Measurements from ENCODE around the gene CHST6.
"Not testable (repeated sequence)": the region's sequence is repeated elsewhere in the genome, so short reads cannot be mapped to it uniquely, and the experiment has no call there.

The CHST6 gene

DNA sequence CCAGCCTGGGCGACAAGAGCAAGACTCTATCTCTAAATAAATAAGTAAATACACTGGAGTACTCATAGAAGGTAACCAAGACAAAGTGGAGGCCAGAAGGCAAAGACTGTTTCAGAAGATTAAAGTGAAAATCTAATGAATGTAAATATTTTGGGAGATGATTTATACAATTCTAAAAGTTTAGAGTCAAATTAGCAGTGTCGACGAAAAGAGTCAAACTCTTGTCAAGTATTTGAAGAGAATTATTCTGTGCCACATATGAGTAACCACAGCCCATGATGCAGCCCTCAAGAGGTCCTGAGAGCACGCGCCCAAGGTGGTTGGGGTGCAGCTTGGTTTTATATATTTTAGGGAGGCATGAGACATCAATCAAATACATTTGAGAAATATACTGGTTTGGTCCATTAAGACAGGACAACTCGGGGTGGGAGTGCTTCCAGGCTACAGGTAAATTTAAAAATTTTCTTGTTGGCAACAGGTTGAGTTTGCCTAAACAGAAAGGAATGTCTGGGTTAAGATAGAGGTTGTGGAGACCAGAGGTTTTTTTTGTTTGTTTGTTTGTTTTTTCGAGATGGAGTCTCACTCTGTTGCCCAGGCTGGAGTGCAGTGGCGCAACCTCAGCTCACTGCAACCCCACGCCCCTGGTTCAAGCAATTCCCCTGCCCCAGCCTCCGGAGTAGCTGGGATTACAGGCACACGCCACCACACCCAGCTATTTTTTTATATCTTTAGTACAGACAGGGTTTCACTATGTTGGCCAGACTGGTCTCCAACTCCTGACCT is 65.4 kb downstream of the CHST6 start:
- no peak overlapping the region for H2BK12ac ChIP-seq (ENCODE audit: low read length)
- peaks cover 0 to 23% of the 10 kb centered on the region in 2 donors for H3K36me3 ChIP-seq (replicated peaks in 1 of 2; ENCODE audit: control insufficient read depth in 2 of 2, insufficient read depth in 2 of 2, low read length in 2 of 2)
- H3K79me1 ChIP-seq (ENCODE audit: low read depth, low read length), result peaks cover 7% of the 10 kb centered on the region
- H3K4me1 ChIP-seq (ENCODE audit: control insufficient read depth in 2 of 2, insufficient read depth in 1 of 2, low read depth in 1 of 2, low read length in 2 of 2), result no peaks in the 10 kb centered on the region
- no peak overlapping the region for H2BK5ac ChIP-seq (ENCODE audit: low read length)
- H2AK5ac ChIP-seq (ENCODE audit: low read depth, low read length), result no peak overlapping the region
- H4K91ac ChIP-seq (ENCODE audit: low read depth, low read length, poor library complexity), result no peak overlapping the region
- H3K9ac ChIP-seq (ENCODE audit: low read depth, low read length, poor library complexity), result no peak overlapping the region
- H4K8ac ChIP-seq (ENCODE audit: low read depth, low read length), result no peak overlapping the region
- H3K14ac ChIP-seq (ENCODE audit: low read length), result no peak overlapping the region
- no CpG with 5 or more reads among the region's 11 CpGs for WGBS, 2 donors (ENCODE audit: extremely low coverage in 2 of 2, insufficient read length in 2 of 2, insufficient replicate concordance in 1 of 2)
- H3K27me3 ChIP-seq (ENCODE audit: control insufficient read depth in 3 of 3, insufficient read depth in 3 of 3, low read depth in 1 of 3, low read length in 3 of 3), result no peaks in the 10 kb centered on the region
- H2AFZ ChIP-seq (ENCODE audit: low read length), result no peak overlapping the region
- no peak overlapping the region for H3K23ac ChIP-seq (ENCODE audit: low read depth, low read length, poor library complexity)
- H3K4ac ChIP-seq (ENCODE audit: low read length), result no peak overlapping the region
- no peak overlapping the region for H3K4me2 ChIP-seq (ENCODE audit: insufficient read depth, low read length, poor library complexity, severe bottlenecking)
- no peak overlapping the region for H2BK120ac ChIP-seq (ENCODE audit: low read depth, low read length)
- no peak for DNase-seq (ENCODE audit: low spot score)
- H3K18ac ChIP-seq (ENCODE audit: low read length), result no peak overlapping the region
- peaks cover 0 to 9% of the 10 kb centered on the region in 2 donors for H3K9me3 ChIP-seq (replicated peaks in 1 of 2; ENCODE audit: control insufficient read depth in 2 of 2, insufficient read depth in 1 of 2, low read depth in 1 of 2, low read length in 2 of 2)
- H3K4me3 ChIP-seq (ENCODE audit: low read length in 2 of 2), result no peak overlapping the region
- H2BK15ac ChIP-seq (ENCODE audit: low read length), result no peak overlapping the region
- H3K27ac ChIP-seq (replicated peaks; ENCODE audit: low read length), result no peak overlapping the region

DNA sequence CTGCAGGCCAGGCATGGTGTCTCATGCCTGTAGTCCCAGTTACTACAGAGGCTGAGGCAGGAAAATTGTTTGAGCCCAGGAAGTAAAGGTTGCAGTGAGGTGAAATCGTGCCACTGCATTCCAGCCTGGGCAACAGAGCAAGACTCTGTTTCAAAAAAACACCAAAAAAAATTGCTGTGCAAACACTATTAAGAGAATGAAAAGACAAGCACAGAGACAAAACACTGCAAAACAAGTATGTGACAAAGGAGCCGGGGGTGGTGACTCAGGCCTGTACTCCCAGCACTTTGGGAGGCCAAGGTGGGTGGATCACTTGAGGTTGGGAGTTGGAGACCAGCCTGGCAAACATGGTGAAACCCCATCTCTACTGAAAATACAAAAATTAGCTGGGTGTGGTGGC is 68.7 kb downstream of the CHST6 start:
- H3K4ac ChIP-seq (ENCODE audit: low read length); DNase-seq (ENCODE audit: low spot score); H2BK5ac ChIP-seq (ENCODE audit: low read length); H2AK5ac ChIP-seq (ENCODE audit: low read depth, low read length); H3K4me2 ChIP-seq (ENCODE audit: insufficient read depth, low read length, poor library complexity, severe bottlenecking); H4K8ac ChIP-seq (ENCODE audit: low read depth, low read length); H3K4me1 ChIP-seq (ENCODE audit: control insufficient read depth in 2 of 2, insufficient read depth in 1 of 2, low read depth in 1 of 2, low read length in 2 of 2); H3K14ac ChIP-seq (ENCODE audit: low read length); H3K27ac ChIP-seq (replicated peaks; ENCODE audit: low read length); H3K4me3 ChIP-seq (ENCODE audit: low read length in 2 of 2); H4K91ac ChIP-seq (ENCODE audit: low read depth, low read length, poor library complexity); H3K9me3 ChIP-seq (replicated peaks in 1 of 2; ENCODE audit: control insufficient read depth in 2 of 2, insufficient read depth in 1 of 2, low read depth in 1 of 2, low read length in 2 of 2); H2BK120ac ChIP-seq (ENCODE audit: low read depth, low read length); H3K9ac ChIP-seq (ENCODE audit: low read depth, low read length, poor library complexity); H3K18ac ChIP-seq (ENCODE audit: low read length); H2AFZ ChIP-seq (ENCODE audit: low read length); H3K79me1 ChIP-seq (ENCODE audit: low read depth, low read length); H3K23ac ChIP-seq (ENCODE audit: low read depth, low read length, poor library complexity); H3K27me3 ChIP-seq (ENCODE audit: control insufficient read depth in 3 of 3, insufficient read depth in 3 of 3, low read depth in 1 of 3, low read length in 3 of 3); H2BK15ac ChIP-seq (ENCODE audit: low read length); H2BK12ac ChIP-seq (ENCODE audit: low read length): not testable (repeated sequence)
- H3K36me3 ChIP-seq (replicated peaks in 1 of 2; ENCODE audit: control insufficient read depth in 2 of 2, insufficient read depth in 2 of 2, low read length in 2 of 2), result peaks cover 0 to 21% of the 10 kb centered on the region in 2 donors
- no CpG with 5 or more reads among the region's 2 CpGs for WGBS, 2 donors (ENCODE audit: extremely low coverage in 2 of 2, insufficient read length in 2 of 2, insufficient replicate concordance in 1 of 2)

- not testable (repeated sequence) for H4K8ac ChIP-seq (ENCODE audit: low read depth, low read length); H3K4ac ChIP-seq (ENCODE audit: low read length); H2BK5ac ChIP-seq (ENCODE audit: low read length); H2BK12ac ChIP-seq (ENCODE audit: low read length); H4K91ac ChIP-seq (ENCODE audit: low read depth, low read length, poor library complexity); H2AK5ac ChIP-seq (ENCODE audit: low read depth, low read length); H3K23ac ChIP-seq (ENCODE audit: low read depth, low read length, poor library complexity); H3K14ac ChIP-seq (ENCODE audit: low read length); H3K27ac ChIP-seq (replicated peaks; ENCODE audit: low read length); H3K79me1 ChIP-seq (ENCODE audit: low read depth, low read length); H2AFZ ChIP-seq (ENCODE audit: low read length); H3K18ac ChIP-seq (ENCODE audit: low read length); H3K27me3 ChIP-seq (ENCODE audit: control insufficient read depth in 3 of 3, insufficient read depth in 3 of 3, low read depth in 1 of 3, low read length in 3 of 3); DNase-seq (ENCODE audit: low spot score); H3K9me3 ChIP-seq (replicated peaks in 1 of 2; ENCODE audit: control insufficient read depth in 2 of 2, insufficient read depth in 1 of 2, low read depth in 1 of 2, low read length in 2 of 2); H3K4me2 ChIP-seq (ENCODE audit: insufficient read depth, low read length, poor library complexity, severe bottlenecking); H2BK120ac ChIP-seq (ENCODE audit: low read depth, low read length); H3K4me3 ChIP-seq (ENCODE audit: low read length in 2 of 2); H3K9ac ChIP-seq (ENCODE audit: low read depth, low read length, poor library complexity); H3K36me3 ChIP-seq (replicated peaks in 1 of 2; ENCODE audit: control insufficient read depth in 2 of 2, insufficient read depth in 2 of 2, low read length in 2 of 2); H2BK15ac ChIP-seq (ENCODE audit: low read length)
- no CpG with 5 or more reads among the region's 18 CpGs for WGBS, 2 donors (ENCODE audit: extremely low coverage in 2 of 2, insufficient read length in 2 of 2, insufficient replicate concordance in 1 of 2)
- H3K4me1 ChIP-seq (ENCODE audit: control insufficient read depth in 2 of 2, insufficient read depth in 1 of 2, low read depth in 1 of 2, low read length in 2 of 2), result peaks cover 3 to 16% of the 10 kb centered on the region in 2 donors
Observed at GRCh38 chr16:75424105-75424762, 71.0 kb downstream of the CHST6 start.

DNA sequence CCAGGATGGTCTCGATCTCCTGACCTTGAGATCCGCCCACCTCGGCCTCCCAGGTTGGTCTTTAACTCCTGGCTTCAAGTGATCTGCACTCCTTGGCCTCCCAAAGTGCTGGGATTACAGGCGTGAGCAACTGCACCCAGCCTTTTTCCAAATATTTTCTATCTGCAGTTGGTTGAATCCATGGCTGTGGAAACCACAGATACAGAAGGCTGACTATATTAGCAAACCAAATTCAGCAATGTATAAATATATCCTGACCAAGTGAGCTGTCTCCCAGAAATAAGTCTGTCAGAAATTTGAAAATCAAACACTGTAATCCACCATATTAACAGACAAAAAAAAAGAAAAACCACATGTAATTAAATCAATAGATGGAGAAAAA is 71.5 kb downstream of the CHST6 start:
- no peaks in the 10 kb centered on the region for H3K9me3 ChIP-seq (replicated peaks in 1 of 2; ENCODE audit: control insufficient read depth in 2 of 2, insufficient read depth in 1 of 2, low read depth in 1 of 2, low read length in 2 of 2)
- H3K4ac ChIP-seq (ENCODE audit: low read length), result no peak overlapping the region
- peaks cover 2% of the 10 kb centered on the region for H3K79me1 ChIP-seq (ENCODE audit: low read depth, low read length)
- no peak overlapping the region for H2AFZ ChIP-seq (ENCODE audit: low read length)
- H2BK12ac ChIP-seq (ENCODE audit: low read length), result no peak overlapping the region
- WGBS, 2 donors (ENCODE audit: extremely low coverage in 2 of 2, insufficient read length in 2 of 2, insufficient replicate concordance in 1 of 2), result no CpG with 5 or more reads among the region's 4 CpGs
- H3K4me3 ChIP-seq (ENCODE audit: low read length in 2 of 2), result no peak overlapping the region
- no peak overlapping the region for H3K23ac ChIP-seq (ENCODE audit: low read depth, low read length, poor library complexity)
- no peak overlapping the region for H3K14ac ChIP-seq (ENCODE audit: low read length)
- peaks cover 3 to 16% of the 10 kb centered on the region in 2 donors for H3K4me1 ChIP-seq (ENCODE audit: control insufficient read depth in 2 of 2, insufficient read depth in 1 of 2, low read depth in 1 of 2, low read length in 2 of 2)
- peaks cover 0 to 5% of the 10 kb centered on the region in 2 donors for H3K36me3 ChIP-seq (replicated peaks in 1 of 2; ENCODE audit: control insufficient read depth in 2 of 2, insufficient read depth in 2 of 2, low read length in 2 of 2)
- no peak overlapping the region for H2BK15ac ChIP-seq (ENCODE audit: low read length)
- H3K27me3 ChIP-seq (ENCODE audit: control insufficient read depth in 3 of 3, insufficient read depth in 3 of 3, low read depth in 1 of 3, low read length in 3 of 3), result no peaks in the 10 kb centered on the region
- no peak overlapping the region for H2AK5ac ChIP-seq (ENCODE audit: low read depth, low read length)
- DNase-seq (ENCODE audit: low spot score), result no peak
- H4K8ac ChIP-seq (ENCODE audit: low read depth, low read length), result no peak overlapping the region
- no peak overlapping the region for H3K4me2 ChIP-seq (ENCODE audit: insufficient read depth, low read length, poor library complexity, severe bottlenecking)
- H3K18ac ChIP-seq (ENCODE audit: low read length), result no peak overlapping the region
- no peak overlapping the region for H2BK120ac ChIP-seq (ENCODE audit: low read depth, low read length)
- H4K91ac ChIP-seq (ENCODE audit: low read depth, low read length, poor library complexity), result no peak overlapping the region
- H2BK5ac ChIP-seq (ENCODE audit: low read length), result no peak overlapping the region
- no peak overlapping the region for H3K9ac ChIP-seq (ENCODE audit: low read depth, low read length, poor library complexity)
- H3K27ac ChIP-seq (replicated peaks; ENCODE audit: low read length), result no peak overlapping the region

Data from neuronal stem cell (in vitro differentiated cells).